HG03196 (cell line): Measurements from ENCODE around the gene GAPVD1.

Source experiments
- ATAC-seq: cut with Tn5 transposase; IDR thresholded peaks from one replicate; pipeline ENCODE4 v1.9.1; 2021; ENCODE audit not compliant: unreplicated experiment

Gene GAPVD1

GRCh38 chr9:125400725-125401716, 139.4 kb downstream of the GAPVD1 start:
- ATAC-seq = no peak

GRCh38 chr9:125404733-125405132, 143.1 kb downstream of the GAPVD1 start:
- ATAC-seq = no peak

- ATAC-seq = no peak
Measured at GRCh38 chr9:125405938-125406809, 144.5 kb downstream of the GAPVD1 start.

GRCh38 chr9:125406810-125407087, 145.1 kb downstream of the GAPVD1 start:
- ATAC-seq = no peak

- no peak for ATAC-seq
Measured at GRCh38 chr9:125407432-125407973, 145.9 kb downstream of the GAPVD1 start.

GRCh38 chr9:125407974-125408900, 146.6 kb downstream of the GAPVD1 start:
- peak; percentile 42 for ATAC-seq

GRCh38 chr9:125409217-125409636, 147.6 kb downstream of the GAPVD1 start:
- no peak for ATAC-seq

- ATAC-seq = no peak
Measured at GRCh38 chr9:125409637-125410521, 148.3 kb downstream of the GAPVD1 start.

GRCh38 chr9:125410522-125410894, 148.9 kb downstream of the GAPVD1 start:
- no peak for ATAC-seq

- ATAC-seq = no peak
Measured at GRCh38 chr9:125411171-125411756, 149.6 kb downstream of the GAPVD1 start.

- no peak for ATAC-seq
Measured at GRCh38 chr9:125412166-125412565, 150.5 kb downstream of the GAPVD1 start.

- no peak for ATAC-seq
Measured at GRCh38 chr9:125413579-125413978, 152.0 kb downstream of the GAPVD1 start.

GRCh38 chr9:125415583-125416460, 154.2 kb downstream of the GAPVD1 start:
- no peak for ATAC-seq

GRCh38 chr9:125416517-125416916, 154.9 kb downstream of the GAPVD1 start:
- ATAC-seq = no peak
